ENCODE data around the gene NTHL1.

The NTHL1 gene

DNA sequence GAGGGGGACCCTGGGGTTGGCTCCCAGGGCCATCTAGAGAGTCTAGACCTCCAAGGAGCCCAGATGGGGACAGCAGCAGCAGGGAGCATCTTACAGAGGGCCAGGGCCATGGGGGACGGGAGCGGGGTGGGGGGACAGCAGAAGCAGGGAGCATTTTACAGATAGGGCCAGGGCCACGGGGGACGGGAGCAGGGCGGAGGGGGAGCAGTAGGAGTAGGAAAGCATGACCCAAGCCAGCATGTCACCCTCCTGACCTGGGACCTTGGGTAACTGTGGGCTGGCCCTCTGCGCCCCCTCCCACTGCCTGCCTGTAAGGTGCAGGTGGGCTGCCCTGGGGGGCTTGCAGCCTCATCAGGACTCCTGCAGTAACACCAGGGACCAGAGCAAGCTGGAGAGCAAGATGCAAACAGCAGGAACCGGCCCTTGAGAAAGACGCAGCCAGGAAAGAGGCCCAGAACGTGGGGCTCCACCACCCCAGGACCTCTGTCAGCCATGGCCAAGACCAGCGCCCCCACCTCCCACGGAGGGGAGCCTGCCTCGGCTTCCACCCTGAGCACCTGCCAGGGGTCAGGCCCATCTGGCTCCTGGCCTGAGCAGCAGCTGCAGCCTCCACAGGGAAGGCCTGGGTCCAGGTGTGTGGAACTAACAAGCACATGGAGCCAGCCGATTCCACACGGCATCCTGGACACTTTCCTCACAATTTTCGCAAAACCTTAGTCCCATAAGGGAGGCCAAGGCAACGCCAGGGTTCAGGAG lies 40.4 kb downstream of the NTHL1 start:
- no peak for DNase-seq

DNA sequence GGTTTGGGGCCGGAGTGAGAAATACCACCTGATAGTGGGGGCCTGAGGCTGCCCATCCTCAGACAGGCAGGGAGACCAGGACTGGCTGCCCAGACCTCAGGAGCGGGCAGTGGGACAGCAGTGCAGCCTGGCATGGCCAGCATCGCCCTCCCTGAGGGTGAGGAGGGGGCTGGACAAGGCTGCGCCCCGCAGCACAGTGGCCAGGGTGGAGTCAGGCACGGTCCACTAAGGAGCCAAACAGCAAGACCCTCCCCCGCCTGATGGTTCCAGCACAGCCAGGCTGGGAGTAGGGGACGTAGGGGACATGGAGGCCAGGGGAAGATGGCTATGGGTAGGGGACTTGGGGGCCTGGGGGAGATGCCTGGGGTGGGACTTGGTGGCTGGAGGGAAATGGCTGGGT lies 41.3 kb downstream of the NTHL1 start:
- no peak for DNase-seq

DNA sequence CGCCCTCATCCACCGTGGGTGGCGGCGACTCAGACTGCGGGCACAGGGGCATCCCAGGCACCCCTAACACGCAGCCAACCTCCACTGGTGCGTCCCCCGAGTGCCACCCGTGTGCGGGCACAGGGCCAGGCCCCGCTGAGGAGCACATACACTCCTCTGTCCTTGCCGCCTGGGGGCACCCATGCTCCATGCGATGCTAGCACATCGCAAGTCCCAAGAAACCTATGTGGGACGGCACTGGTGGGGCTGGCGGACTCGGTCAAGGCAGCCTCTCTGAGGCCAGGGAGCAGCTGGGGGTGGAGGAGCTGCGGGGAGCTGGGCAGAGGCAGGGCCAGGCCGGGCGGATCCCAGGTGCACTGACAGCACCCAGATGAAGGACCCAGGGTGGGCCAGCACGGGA lies 42.0 kb downstream of the NTHL1 start:
- DNase-seq = no peak

DNA sequence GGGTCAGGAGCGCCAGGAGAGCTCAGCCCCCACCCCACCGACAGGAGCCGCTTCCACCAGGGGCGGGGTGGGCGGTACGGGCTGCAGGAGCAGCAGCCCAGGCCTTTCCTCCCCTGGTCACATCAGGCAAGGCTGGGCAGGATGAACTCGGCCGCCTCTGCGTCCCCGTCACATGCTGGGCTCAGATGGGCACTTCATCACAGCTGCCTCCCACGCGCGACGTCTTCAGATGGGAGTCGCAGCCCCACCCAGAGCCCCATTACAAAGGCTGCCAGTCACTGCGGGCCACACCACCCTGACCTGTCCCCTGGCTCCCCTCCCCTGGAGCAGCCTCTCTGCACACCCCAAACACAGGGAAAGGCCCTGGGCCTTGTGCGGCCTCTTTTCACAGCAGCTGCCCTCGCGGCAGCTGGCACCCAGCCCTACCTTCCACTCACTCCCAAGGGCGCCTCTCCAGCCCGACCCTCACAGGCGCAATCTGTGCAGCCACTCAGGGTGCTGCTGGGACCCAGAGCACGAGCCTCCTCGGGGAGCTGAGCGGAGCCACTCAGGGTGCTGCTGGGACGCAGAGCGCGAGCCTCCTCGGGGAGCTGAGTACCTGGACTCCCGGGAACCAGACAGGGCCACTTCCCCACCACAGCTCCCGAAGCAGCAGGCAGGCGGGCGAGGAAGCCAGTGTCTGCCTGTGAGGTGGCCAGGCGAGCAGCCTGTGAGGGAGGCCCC lies 42.7 kb downstream of the NTHL1 start:
- DNase-seq = no peak

DNA sequence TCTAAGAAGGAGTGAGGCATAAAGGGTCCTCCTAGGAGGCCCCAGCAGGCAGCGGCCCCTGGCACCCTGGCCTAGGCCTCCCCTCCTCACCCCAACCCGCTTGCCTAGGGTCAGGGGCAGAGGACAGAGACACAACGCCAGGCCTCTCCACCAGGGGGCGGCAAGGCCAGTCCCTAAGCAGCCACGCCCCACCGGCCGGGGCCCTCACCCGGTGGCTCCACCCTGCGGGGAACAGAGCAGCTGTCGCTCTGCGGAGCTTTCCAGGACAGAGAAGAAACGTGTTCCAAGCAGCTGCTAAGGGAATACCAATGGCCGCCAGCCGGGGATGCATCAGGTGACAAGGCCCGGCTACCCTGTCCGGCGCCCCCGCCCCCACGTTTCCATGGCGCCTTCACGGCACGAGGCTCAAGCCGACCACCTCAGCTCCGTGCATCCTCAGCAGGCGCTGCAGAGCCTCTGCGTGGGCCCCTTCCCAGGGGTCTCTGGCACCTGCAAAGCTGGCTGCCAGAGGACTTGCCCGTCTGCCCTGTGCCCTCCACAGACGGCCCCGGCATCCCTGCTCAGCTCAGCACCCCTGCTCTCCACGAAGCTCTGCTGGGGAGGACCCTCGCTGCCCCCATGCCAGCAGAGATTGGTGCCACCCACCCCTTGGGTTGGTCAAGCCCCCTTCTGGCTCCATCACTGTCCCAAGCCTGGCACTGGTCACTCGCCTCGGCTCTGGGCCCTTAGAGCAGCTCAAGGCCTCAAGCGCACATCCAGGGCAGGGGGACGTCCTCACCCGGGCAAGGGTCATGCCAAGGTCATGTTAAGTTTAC lies 43.6 kb downstream of the NTHL1 start:
- peak; percentile 82 to 84 for DNase-seq

DNA sequence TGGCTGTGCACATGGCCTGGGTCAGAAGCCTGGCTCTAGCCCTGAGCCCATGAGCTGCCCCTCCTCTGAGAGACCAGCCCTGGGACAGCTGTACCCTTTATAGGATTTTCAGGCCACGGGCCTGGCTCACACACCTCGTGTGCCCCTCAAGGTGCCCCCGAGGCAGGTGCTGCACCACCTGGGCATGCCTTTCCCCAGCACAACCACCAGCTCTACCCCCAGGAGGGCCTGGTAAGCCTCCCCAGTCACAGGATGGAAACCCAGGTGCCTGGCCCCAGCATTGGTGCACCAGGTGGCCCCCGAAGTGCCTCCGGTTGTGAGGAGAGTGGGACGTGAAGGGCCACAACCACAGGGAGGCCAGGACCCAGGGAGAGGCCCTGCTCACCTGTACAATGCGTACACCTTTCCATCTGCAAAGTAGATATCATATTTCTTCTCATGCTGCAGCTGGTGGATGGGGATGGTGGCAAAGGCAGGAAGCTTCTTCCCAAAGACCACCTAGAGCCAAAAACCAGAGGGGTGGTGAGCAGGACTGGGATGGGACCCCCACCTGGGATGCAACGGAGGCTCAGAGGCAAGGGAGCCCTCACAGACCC lies 44.3 kb downstream of the NTHL1 start:
- DNase-seq = no peak

DNA sequence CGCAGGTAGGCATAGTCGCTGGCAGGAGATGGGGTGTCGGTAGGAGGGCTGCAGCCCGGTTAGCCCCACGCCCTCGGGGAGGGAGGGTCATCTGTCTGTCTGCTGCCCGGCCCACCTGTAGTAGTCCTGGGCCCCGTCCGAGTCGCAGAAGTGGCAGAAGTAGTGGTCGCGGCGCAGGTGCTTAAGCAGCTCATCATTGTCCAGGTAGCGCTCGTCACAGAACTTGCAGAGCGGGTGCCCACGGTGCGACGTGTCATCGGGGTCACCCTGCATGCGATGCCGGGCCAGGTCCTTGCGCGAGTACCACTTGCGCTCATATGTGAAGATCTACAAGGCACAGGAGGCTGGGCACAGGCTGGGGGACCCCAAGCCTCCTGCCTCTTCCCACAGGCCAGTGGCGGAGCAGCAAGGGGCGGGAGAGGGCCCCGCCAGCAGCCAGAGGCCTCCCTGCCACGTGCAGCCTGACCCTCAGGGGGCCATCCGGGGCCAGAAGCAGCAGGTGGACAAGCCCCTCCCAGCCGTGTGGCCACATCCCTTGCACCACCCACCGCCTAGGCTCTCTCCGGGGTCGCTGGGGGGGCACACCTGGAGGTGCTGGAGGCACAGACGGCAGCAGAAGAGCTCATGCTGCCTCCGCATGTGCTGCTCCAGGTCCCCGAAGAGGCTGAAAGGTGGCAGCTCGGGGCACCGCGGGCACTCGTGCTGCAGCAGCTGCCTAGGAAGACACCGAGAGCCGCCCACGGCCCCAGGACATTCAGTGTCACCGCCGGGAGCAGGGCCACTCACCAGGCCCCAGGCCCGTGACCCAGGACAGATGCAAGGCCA lies 45.0 kb downstream of the NTHL1 start:
- DNase-seq = no peak

DNA sequence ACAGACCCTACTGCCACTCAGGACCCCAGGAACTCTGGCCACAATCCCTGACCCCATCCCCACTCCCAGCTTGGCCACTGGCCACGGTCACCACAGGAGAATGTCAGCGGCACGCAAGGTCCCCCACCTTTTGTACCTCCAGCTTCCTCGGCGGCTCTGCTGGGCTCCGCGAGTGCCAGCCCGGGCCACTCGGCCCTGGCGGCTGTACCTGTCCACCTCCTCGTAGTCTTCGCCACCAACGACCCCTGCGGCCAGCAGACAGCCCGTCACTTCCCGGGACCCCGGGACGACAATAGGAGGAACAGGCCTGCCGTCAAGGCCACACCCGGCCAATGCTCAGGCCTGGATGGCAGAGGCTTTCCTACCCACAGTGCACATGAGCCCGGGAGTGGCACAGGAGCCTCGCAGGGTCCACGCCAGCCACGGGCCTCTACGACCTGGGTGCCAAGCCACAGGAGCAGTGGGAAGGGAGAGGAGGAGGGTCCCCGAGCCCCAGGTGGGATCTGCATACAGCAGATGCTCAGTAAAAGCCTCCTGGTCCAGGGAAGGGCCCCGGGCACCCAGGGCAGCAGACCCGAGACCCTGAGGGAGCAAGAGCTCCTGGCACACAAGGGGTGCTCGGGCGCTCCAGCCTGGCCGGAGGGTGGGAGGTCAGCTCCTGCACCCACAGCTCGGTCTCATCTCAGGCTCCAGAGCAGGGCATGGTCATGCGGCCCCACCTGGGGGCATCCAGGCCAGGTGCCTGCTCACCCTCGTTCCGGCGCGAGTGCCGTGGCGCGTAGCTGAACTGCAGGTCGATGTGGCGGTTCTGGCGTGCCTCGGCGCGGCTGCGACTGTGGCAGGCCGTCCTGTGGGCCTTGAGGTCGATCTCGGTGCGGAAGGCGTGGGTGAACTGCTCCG lies 45.9 kb downstream of the NTHL1 start:
- DNase-seq = no peak

DNA sequence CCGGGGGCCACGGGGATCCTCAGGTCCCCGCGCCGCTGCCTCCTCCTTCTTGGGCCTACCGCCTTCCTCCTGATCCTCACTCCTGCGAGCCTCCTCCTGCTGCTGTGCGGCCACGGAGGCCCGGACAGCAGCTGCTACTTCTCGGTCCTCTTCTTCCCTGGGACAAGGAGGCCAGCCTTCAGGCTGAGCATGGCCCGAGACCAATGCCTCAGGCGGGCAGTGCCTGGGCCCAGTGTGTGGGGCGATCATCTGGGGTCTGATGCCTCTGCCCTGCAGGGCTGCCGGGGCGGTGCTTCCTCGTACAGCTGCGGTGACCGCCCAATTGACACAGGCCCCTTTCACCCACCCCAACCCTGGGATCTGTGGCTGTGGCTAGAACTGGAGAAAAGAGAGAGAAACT lies 46.6 kb downstream of the NTHL1 start:
- no peak for DNase-seq

DNA sequence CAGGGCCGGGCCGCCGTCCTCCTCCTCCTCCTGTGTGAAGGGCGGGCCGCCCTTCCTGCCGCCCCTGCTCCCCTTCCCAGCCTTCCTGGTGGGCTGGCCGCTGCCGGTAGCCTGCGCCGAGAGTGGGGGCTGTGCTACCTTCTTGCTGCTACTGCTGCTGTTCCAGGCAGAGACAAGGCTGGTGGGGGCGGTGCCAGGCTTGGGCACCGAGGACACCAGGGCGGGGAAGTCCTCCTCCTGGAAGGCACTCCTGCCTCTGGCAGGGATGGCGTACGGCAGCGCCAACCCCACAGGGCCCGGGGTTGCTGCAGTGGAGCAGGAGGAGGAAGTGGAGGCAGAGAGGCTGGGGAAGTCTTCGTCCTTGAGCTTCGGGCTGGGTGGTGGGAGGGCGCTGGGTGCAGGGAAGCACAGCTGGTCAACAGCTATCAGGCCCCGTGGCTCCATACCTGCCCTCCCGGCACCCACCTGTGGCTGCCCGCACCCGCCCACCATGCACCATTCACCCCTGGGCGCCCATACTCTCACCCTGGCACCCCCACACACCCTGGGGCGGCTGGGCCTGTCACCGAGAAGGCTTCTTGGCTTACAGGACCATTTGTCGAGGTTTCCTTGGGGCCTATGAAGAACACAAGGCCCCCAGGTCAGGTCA lies 47.6 kb downstream of the NTHL1 start:
- DNase-seq = no peak

DNA sequence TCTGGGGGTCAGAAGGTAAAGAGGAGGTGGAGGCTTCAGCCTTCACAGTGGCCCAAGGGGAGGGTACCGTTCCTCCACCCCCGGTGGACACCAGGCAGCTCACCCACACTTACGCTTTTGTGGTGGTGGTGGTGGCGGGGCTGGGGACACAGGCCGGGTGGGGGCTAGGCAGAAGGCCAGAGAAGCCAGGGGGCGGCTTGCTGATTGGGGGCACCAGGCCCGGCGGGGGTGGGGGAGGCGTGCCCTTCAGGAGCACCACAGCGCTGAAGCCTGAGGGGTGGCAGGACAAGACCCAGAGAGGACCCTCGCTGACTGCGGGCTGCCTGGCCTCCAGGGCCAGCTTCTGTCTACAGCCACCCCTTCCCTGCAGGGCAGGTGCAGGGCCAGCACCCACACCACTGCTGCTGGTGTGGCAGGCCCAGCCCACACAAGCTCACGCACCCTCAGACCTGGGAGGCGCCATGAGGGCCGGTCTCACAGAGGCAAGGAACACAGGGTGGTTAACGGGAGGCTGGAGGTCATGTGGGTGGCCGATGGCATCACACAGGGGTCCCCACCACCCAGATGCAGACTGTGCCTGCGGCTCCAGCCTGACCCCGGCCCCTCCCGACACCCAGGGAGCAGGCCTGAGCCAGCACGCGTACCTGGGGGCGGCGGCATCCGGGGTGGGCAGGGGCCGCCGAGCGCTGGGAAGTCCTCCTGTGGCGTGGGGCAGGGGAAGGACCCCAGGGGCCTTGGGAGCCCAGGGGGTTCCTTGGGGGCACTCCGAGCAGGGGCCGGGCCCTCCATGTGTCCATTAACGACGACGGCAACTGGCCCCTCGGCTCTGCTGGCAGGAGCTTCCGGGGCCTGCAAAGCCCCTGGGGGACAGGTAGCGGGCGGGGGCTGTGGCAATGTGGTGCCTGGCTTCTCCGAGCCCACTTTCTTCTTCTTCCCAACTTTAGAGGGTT lies 48.5 kb downstream of the NTHL1 start:
- DNase-seq = no peak

DNA sequence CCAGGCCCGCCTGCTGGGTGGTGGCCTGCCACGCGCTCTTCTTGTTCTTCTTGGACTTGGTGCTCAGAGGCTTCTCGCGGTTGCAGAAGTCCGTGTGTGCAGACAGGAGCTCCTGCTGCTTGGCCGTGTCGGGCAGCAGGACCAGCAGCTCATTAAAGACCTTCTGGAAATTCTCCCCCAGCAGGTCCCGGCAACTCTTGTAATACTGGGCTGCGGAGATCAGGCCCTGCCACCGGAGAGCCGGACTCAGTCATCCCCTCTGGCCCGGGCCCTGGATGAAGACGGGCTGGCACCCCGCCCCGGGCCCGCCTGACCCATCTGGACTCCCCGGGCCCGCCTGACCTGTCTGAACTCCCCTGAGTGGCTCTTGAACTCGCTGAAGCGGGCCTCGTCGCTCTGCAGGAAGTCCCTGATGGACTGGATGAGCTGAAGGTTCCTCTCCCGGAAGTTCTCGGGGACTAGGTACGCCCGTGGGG lies 49.2 kb downstream of the NTHL1 start:
- no peak for DNase-seq

DNA sequence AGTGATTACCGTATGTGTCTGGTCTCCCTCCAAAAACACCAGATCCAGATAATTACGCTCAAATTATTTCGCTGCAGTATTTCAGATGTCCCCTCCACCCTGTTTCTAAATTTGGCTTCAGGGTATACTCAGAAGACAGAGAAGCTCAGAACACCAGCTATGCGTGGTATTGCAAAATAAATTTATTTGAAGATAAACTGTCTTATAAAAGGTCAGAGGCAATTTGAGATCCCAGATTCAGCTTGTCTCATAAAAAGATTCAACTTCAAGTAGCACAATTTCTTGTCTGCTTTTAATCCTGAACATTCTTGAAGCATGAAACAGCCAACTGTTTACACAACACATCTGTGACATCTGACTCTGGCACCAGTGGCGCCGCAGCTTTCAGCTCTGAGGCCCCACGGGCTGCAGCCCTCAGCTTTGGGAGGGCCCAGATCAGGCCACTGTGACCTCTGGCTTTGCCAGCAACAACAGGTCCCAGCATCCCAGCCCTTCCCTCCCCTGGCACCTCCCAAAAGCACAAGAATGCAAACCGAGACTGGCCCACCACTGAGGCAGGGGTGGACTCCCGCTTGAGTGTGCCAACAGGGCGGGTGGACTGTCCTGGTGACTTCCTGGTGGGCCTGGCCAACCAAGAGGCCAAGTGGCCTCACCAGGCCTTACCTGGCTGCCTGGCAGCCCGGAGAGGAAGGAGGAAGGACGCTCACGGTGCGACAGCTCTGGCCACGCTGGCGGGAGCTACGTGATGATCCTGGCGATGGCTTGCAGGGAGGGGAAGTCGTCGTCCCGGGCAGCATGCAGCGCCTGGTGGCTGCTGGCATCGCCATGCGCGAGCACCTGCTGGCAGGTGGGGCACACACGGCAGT lies 49.9 kb downstream of the NTHL1 start:
- no peak for DNase-seq

DNA sequence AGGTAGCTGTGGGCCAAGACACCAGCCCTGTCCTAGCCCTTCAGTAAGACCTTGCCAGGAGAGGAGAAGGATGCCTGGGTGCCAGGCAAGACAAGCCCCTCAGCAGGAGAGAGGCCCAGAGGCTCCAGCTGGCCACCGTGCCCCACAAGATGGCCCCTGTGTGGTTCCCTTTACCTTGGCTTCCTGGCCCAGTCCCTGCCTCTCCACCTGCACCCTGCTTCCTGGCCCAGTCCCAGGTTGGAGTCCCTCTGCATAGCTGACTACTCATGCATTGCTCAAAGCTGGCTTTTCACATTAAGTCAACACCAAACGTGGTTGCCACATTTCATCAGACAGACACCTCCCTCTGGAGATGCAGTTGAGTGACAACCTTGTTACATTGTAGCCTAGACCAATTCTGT lies 53.9 kb downstream of the NTHL1 start:
- no peak for DNase-seq

DNA sequence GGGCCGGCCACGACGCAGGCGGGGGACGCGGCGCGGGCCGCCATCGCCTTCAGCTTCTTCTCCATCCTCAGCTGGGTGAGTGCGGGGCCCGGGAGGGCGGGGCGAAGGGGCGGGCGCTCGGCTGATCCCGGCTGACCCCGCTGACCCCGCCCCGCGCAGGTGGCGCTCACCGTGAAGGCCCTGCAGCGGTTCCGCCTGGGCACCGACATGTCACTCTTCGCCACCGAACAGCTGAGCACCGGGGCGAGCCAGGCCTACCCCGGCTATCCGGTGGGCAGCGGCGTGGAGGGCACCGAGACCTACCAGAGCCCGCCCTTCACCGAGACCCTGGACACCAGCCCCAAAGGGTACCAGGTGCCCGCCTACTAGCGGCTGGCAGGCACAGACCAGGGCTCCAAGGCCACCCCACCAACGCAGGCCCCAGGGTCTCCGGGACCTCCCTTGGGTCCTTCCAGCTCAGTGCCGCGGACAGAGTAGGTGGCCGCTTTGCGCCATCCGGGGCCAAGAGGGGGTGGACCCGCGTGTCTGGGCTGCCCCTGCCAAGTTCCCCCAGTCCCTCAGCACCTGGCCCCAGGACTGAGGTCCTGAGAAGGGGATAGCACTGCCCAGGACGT lies 54.8 kb downstream of the NTHL1 start:
- no peak for DNase-seq

DNA sequence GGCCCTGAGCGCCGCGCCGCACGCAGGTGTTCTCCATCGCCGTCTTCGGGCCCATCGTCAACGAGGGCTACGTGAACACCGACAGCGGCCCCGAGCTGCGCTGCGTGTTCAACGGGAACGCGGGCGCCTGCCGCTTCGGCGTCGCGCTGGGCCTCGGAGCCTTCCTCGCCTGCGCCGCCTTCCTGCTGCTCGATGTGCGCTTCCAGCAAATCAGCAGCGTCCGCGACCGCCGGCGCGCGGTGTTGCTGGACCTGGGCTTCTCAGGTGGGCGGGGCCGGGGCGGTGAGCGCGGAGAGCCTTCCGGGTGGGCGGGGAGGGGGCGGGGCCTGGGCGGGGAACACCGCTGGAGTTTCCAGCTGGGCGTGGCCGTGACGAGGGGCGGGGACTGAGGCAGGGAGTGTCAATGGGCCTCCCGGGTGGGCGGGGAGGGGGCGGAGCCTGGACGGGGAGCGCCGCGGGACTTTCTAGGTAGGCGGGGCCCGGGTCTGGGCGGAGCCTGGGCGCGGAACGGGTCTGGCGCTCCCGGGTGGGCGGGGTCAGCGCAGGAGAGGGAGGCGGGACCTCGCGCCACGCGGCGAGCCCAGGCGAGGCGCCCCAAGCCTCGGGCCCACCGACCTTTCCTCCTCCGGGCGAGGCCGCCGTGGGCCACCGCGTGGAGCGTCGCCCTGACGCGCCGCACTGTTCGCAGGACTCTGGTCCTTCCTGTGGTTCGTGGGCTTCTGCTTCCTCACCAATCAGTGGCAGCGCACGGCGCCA lies 55.5 kb downstream of the NTHL1 start:
- DNase-seq = peak; percentile 99

DNA sequence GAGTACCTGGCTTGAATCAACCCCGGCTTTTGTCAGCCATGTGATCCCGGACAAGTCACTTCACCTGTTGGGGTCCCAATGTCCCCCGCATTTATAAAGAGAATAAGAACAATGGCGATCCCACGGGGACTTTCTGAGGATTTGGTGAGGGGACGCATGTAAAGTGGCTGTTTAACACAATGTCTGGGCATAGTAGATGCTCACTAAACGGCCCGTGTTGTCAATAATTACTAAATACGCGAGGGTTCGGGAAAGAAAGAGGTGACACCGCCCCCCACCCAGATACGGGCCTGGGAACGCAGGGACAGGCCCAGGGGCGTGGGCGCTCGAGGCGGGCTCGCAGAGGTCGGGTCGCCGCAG lies 56.1 kb downstream of the NTHL1 start:
- no peak for DNase-seq

Measured in activated CD4-positive, alpha-beta T cell treated with anti-CD3 and anti-CD28 coated beads, Interleukin-2, amount 50 U/mL, for 4 hours (primary cell).